ENCODE data around the gene STARD10. TPM values are rescaled to one million over a fixed set of nuclear protein-coding genes. Genes with fewer than 3 reads are reported as not detected.
A peak's percentile ranks its signal among the peaks of the same experiment; 100 is the strongest.

The STARD10 gene
- total RNA-seq, 4 donors from 2014 or later, result 26.6 to 75.4 (median 58.1) TPM

- H3K36me3 ChIP-seq, result peaks cover 31 to 72% (median 68%) of the 10 kb centered on the region in 4 donors
Observed at GRCh38 chr11:72712168-72712751, 81.6 kb downstream of the STARD10 start.

GRCh38 chr11:72711141-72711540, 82.7 kb downstream of the STARD10 start:
- Histone ChIP-seq H3K27me3 (no peaks in the 10 kb centered on the region), H3K27ac (replicated peaks in 1 of 4) (no peak overlapping the region), H3K9me3 (no peaks in the 10 kb centered on the region), H3K4me1 (peaks cover 20 to 37% (median 29%) of the 10 kb centered on the region in 4 donors), H3K4me3 (no peak overlapping the region), H3K36me3 (peaks cover 39 to 75% (median 72%) of the 10 kb centered on the region in 4 donors)
- 95% methylated on average over 9 of the region's 9 CpGs for WGBS
- TF ChIP-seq POLR2A (IDR thresholded peaks at IDR 0.05; ENCODE audit: low read depth), result no peak
- TF ChIP-seq EP300 (IDR thresholded peaks at IDR 0.05), result no peak
- no peak for TF ChIP-seq POLR2AphosphoS5 (IDR thresholded peaks at IDR 0.05)
- TF ChIP-seq CTCF (IDR thresholded peaks at IDR 0.05), result no peak
- intact Hi-C loops (cut with DNase I), result no loop called here
- DNase-seq (ENCODE audit: extremely low spot score), result no peak

More at GRCh38 chr11:72712168-72712751, 81.6 kb downstream of the STARD10 start:
- no peaks in the 10 kb centered on the region for H3K27me3 ChIP-seq
- intact Hi-C loops (cut with DNase I), result no loop called here
- no peak overlapping the region for H3K4me3 ChIP-seq
- peaks cover 31 to 44% (median 40%) of the 10 kb centered on the region in 4 donors for H3K4me1 ChIP-seq
- no peak for TF ChIP-seq POLR2A (IDR thresholded peaks at IDR 0.05; ENCODE audit: low read depth)
- no peak for TF ChIP-seq POLR2AphosphoS5 (IDR thresholded peaks at IDR 0.05)
- 68% methylated on average over 12 of the region's 26 CpGs for WGBS
- DNase-seq (ENCODE audit: extremely low spot score), result peak; percentile 93
- peak overlapping the region in 1 of 4 donors; percentile 20 for H3K27ac ChIP-seq (replicated peaks in 1 of 4)
- H3K9me3 ChIP-seq, result no peaks in the 10 kb centered on the region

- H3K27ac ChIP-seq (replicated peaks in 1 of 4), result no peak overlapping the region
- intact Hi-C loops (cut with DNase I), result no loop called here
- no peak overlapping the region for H3K4me3 ChIP-seq
- no peak for TF ChIP-seq CTCF (IDR thresholded peaks at IDR 0.05)
- TF ChIP-seq POLR2A (IDR thresholded peaks at IDR 0.05; ENCODE audit: low read depth), result no peak
- no peak for TF ChIP-seq EP300 (IDR thresholded peaks at IDR 0.05)
- TF ChIP-seq POLR2AphosphoS5 (IDR thresholded peaks at IDR 0.05), result no peak
- no peaks in the 10 kb centered on the region for H3K27me3 ChIP-seq
- 93% methylated on average over 10 of the region's 11 CpGs for WGBS
- H3K9me3 ChIP-seq, result no peaks in the 10 kb centered on the region
- H3K36me3 ChIP-seq, result peaks cover 45 to 84% (median 81%) of the 10 kb centered on the region in 4 donors
- DNase-seq (ENCODE audit: extremely low spot score), result no peak
- H3K4me1 ChIP-seq, result peaks cover 18 to 30% (median 21%) of the 10 kb centered on the region in 4 donors
Observed at GRCh38 chr11:72710278-72710677, 83.6 kb downstream of the STARD10 start.

GRCh38 chr11:72709478-72710238, 84.2 kb downstream of the STARD10 start:
- 95% methylated on average over 20 of the region's 20 CpGs for WGBS
- H3K36me3 ChIP-seq, result peaks cover 48 to 90% (median 87%) of the 10 kb centered on the region in 4 donors

More at GRCh38 chr11:72709478-72710238, 84.2 kb downstream of the STARD10 start:
- Histone ChIP-seq H3K27ac (replicated peaks in 1 of 4) (no peak overlapping the region), H3K4me3 (no peak overlapping the region), H3K27me3 (no peaks in the 10 kb centered on the region), H3K4me1 (peaks cover 12 to 26% (median 17%) of the 10 kb centered on the region in 4 donors), H3K9me3 (no peaks in the 10 kb centered on the region)
- no peak for TF ChIP-seq CTCF (IDR thresholded peaks at IDR 0.05)
- TF ChIP-seq EP300 (IDR thresholded peaks at IDR 0.05), result no peak
- no peak for TF ChIP-seq POLR2A (IDR thresholded peaks at IDR 0.05; ENCODE audit: low read depth)
- no peak for TF ChIP-seq POLR2AphosphoS5 (IDR thresholded peaks at IDR 0.05)
- no peak for DNase-seq (ENCODE audit: extremely low spot score)
- intact Hi-C loops (cut with DNase I), result no loop called here
